ENCODE results near the gene TMEM132D. TPM values are rescaled to one million over a fixed set of nuclear protein-coding genes. Genes with fewer than 3 reads are reported as not detected.

The TMEM132D gene
- polyA plus RNA-seq, 1 experiment: not detected

DNA sequence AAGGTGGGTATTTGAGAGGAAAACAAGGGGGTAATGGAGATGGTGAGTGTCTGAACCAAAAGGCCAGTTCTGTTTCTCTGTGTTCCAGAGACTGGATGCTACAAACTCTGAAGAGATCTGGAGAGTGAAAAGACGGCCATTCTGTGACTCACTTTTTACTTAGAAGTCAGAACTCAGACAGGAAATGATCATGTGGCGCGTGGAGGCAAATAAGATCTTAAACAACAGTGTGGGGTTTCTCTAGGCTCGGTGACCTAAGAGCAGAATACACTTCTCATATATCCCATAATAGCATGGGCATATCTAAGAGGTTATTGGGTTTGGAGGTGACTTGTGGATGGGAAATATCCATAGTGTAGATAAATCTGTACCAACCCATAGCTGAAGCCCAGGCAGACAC lies 463.5 kb downstream of the TMEM132D start:
- no peak for DNase-seq (ENCODE audit: low read depth, low spot score)
- H3K9me3 ChIP-seq (ENCODE audit: control insufficient read depth, insufficient read depth, low read length): peaks cover 30% of the 10 kb centered on the region
- ChIA-PET CTCF (no interaction called here), POLR2A (no interaction called here)
- TF ChIP-seq, protein P1, sequence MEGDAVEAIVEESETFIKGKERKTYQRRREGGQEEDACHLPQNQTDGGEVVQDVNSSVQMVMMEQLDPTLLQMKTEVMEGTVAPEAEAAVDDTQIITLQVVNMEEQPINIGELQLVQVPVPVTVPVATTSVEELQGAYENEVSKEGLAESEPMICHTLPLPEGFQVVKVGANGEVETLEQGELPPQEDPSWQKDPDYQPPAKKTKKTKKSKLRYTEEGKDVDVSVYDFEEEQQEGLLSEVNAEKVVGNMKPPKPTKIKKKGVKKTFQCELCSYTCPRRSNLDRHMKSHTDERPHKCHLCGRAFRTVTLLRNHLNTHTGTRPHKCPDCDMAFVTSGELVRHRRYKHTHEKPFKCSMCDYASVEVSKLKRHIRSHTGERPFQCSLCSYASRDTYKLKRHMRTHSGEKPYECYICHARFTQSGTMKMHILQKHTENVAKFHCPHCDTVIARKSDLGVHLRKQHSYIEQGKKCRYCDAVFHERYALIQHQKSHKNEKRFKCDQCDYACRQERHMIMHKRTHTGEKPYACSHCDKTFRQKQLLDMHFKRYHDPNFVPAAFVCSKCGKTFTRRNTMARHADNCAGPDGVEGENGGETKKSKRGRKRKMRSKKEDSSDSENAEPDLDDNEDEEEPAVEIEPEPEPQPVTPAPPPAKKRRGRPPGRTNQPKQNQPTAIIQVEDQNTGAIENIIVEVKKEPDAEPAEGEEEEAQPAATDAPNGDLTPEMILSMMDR (IDR thresholded peaks at IDR 0.05; ENCODE audit: low read depth, low read length): no peak
- H3K27ac ChIP-seq (ENCODE audit: low read depth, low read length): no peak overlapping the region
- no peaks in the 10 kb centered on the region for H3K27me3 ChIP-seq (ENCODE audit: control insufficient read depth, insufficient read depth, low read length)
- no peak overlapping the region for H3K4me3 ChIP-seq (ENCODE audit: low read depth, low read length)

- ChIA-PET CTCF (no interaction called here), POLR2A (no interaction called here)
- H3K4me3 ChIP-seq (ENCODE audit: low read depth, low read length): no peak overlapping the region
- no peaks in the 10 kb centered on the region for H3K27me3 ChIP-seq (ENCODE audit: control insufficient read depth, insufficient read depth, low read length)
- peaks cover 22% of the 10 kb centered on the region; the same call in 1 of the 2 replicates for H3K9me3 ChIP-seq (ENCODE audit: control insufficient read depth, insufficient read depth, low read length)
- TF ChIP-seq, protein P1 (IDR thresholded peaks at IDR 0.05; ENCODE audit: low read depth, low read length): no peak
- no peak overlapping the region for H3K27ac ChIP-seq (ENCODE audit: low read depth, low read length)
- DNase-seq (ENCODE audit: low read depth, low spot score): no peak
Measured at GRCh38 chr12:129434790-129435189, 469.0 kb downstream of the TMEM132D start.

DNA sequence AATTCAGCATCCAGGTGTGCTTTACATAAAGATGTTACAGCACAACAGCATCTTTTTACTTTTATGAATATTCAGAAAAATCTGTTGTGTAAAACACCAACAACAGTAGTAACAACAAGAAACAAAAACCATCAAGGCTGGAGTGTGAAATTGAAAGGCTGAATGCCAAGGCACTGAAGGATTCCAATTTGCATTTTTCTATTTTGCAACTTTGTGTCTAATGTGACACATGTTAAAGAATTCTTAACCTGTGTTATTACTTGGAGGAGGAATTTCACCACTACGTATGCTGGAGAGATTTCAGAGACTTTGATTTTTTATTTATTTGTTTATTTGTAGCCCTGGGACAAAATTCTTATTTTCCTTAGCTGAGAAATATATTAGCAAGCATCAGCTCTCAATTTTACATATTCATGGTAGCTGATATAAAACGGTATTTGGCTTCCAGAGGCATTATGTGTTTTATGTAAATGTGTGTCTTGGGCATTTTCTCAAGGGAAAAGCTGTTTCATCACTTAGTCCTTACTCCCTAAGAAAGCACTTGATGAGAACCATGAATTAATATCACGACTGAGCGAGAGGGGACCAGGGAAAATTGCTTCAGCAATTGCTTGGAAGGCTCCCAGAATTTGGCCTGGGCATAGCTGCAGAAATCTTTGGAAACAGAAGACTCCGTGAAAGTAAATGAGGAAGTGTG lies 475.4 kb downstream of the TMEM132D start:
- H3K27ac ChIP-seq (ENCODE audit: low read depth, low read length): no peak overlapping the region
- DNase-seq (ENCODE audit: low read depth, low spot score): no peak
- no peaks in the 10 kb centered on the region for H3K27me3 ChIP-seq (ENCODE audit: control insufficient read depth, insufficient read depth, low read length)
- TF ChIP-seq, protein P1 (IDR thresholded peaks at IDR 0.05; ENCODE audit: low read depth, low read length): no peak
- ChIA-PET POLR2A (no interaction called here), CTCF (no interaction called here)
- peaks cover 31% of the 10 kb centered on the region for H3K9me3 ChIP-seq (ENCODE audit: control insufficient read depth, insufficient read depth, low read length)
- no peak overlapping the region for H3K4me3 ChIP-seq (ENCODE audit: low read depth, low read length)

- Histone ChIP-seq H3K27me3 (ENCODE audit: control insufficient read depth, insufficient read depth, low read length) (no peaks in the 10 kb centered on the region), H3K9me3 (ENCODE audit: control insufficient read depth, insufficient read depth, low read length) (peaks cover 30% of the 10 kb centered on the region), H3K27ac (ENCODE audit: low read depth, low read length) (no peak overlapping the region), H3K4me3 (ENCODE audit: low read depth, low read length) (no peak overlapping the region)
- DNase-seq (ENCODE audit: low read depth, low spot score): no peak
- CTCF ChIA-PET: no interaction called here
- TF ChIP-seq, protein P1 (IDR thresholded peaks at IDR 0.05; ENCODE audit: low read depth, low read length): no peak
- POLR2A ChIA-PET: no interaction called here
Measured at GRCh38 chr12:129423041-129423580, 480.7 kb downstream of the TMEM132D start.

- no peak for DNase-seq (ENCODE audit: low read depth, low spot score)
- TF ChIP-seq, protein P1 (IDR thresholded peaks at IDR 0.05; ENCODE audit: low read depth, low read length): no peak
- peaks cover 8% of the 10 kb centered on the region for H3K9me3 ChIP-seq (ENCODE audit: control insufficient read depth, insufficient read depth, low read length)
- H3K27ac ChIP-seq (ENCODE audit: low read depth, low read length): no peak overlapping the region
- H3K27me3 ChIP-seq (ENCODE audit: control insufficient read depth, insufficient read depth, low read length): no peaks in the 10 kb centered on the region
- ChIA-PET POLR2A (no interaction called here), CTCF (no interaction called here)
- H3K4me3 ChIP-seq (ENCODE audit: low read depth, low read length): no peak overlapping the region
Measured at GRCh38 chr12:129413295-129413694, 490.5 kb downstream of the TMEM132D start.

All from AG04450 (cell line).